ENCODE measurements around the gene ANKUB1. TPM values are rescaled to one million over a fixed set of nuclear protein-coding genes. Genes with fewer than 3 reads are reported as not detected.
"Not testable (repeated sequence)": the region's sequence is repeated elsewhere in the genome, so short reads cannot be mapped to it uniquely, and the experiment has no call there.

Gene ANKUB1
- total RNA-seq, 4 donors from 2014 or later = not detected

DNA sequence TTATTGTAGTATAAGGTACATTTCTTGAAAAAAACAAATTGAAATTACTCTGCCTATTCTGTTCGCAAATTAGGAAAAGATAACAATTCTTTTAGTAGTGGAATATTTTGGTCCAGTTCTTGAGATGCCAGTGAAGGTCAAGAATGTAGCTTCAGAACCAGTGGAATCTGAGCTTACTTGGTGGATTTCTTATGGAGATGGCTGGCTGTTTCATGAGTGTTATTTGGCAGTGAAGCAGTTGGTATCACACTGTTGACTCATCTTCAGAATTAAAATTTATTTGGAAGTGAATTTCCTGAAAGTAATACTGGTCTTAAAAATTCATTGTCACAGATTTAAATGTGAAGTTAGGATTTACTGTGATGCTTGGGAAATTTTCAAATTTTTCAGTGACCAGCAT lies 39.7 kb upstream of the ANKUB1 start:
- intact Hi-C loops (cut with DNase I; ENCODE audit: low total_unique reads) (no loop called here), in situ Hi-C loops (cut with MboI; ENCODE audit: low sequenced_read_pairs in 4 of 4) (no loop called here)
- Histone ChIP-seq H3K27ac (no peak overlapping the region), H3K4me3 (no peak overlapping the region), H3K9me3 (no peaks in the 10 kb centered on the region), H3K36me3 (no peaks in the 10 kb centered on the region), H3K4me1 (peaks cover 11 to 17% of the 10 kb centered on the region in 2 donors), H3K27me3 (no peaks in the 10 kb centered on the region)
- DNase-seq (no peak), ATAC-seq (no peak)
- TF ChIP-seq POLR2A (IDR thresholded peaks at IDR 0.05) = no peak
- TF ChIP-seq, protein P1, sequence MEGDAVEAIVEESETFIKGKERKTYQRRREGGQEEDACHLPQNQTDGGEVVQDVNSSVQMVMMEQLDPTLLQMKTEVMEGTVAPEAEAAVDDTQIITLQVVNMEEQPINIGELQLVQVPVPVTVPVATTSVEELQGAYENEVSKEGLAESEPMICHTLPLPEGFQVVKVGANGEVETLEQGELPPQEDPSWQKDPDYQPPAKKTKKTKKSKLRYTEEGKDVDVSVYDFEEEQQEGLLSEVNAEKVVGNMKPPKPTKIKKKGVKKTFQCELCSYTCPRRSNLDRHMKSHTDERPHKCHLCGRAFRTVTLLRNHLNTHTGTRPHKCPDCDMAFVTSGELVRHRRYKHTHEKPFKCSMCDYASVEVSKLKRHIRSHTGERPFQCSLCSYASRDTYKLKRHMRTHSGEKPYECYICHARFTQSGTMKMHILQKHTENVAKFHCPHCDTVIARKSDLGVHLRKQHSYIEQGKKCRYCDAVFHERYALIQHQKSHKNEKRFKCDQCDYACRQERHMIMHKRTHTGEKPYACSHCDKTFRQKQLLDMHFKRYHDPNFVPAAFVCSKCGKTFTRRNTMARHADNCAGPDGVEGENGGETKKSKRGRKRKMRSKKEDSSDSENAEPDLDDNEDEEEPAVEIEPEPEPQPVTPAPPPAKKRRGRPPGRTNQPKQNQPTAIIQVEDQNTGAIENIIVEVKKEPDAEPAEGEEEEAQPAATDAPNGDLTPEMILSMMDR (IDR thresholded peaks at IDR 0.05 in 4 of 5, conservative IDR thresholded peaks at IDR 0.05 in 1 of 5) = no peak

DNA sequence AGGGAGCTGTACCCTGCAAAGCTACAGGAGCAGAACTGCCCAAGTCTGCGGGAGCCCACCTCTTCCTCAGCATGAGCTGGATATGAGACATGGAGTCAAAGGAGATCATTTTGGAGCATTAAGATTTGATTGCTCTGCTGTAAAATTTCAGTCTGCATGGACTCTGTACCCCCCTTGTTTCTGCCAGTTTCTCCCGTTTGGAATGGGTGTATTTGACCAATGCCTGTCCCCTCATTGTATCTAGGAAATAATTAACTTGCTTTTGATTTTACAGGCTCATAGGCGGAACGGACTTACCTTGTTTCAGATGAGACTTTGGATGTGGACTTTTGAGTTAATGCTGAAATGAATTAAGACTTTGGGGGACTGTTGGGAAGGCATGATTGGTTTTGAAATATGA lies 39.0 kb upstream of the ANKUB1 start:
- intact Hi-C loops (cut with DNase I; ENCODE audit: low total_unique reads) (no loop called here), in situ Hi-C loops (cut with MboI; ENCODE audit: low sequenced_read_pairs in 4 of 4) (no loop called here)
- ATAC-seq (no peak), DNase-seq (no peak)
- Histone ChIP-seq H3K9me3 (no peaks in the 10 kb centered on the region), H3K4me1 (peaks cover 17 to 18% of the 10 kb centered on the region in 2 donors), H3K4me3 (no peak overlapping the region), H3K27ac (no peak overlapping the region), H3K27me3 (no peaks in the 10 kb centered on the region), H3K36me3 (no peaks in the 10 kb centered on the region)
- no peak for TF ChIP-seq POLR2A (IDR thresholded peaks at IDR 0.05)
- TF ChIP-seq, protein P1 (IDR thresholded peaks at IDR 0.05 in 4 of 5, conservative IDR thresholded peaks at IDR 0.05 in 1 of 5) = no peak

DNA sequence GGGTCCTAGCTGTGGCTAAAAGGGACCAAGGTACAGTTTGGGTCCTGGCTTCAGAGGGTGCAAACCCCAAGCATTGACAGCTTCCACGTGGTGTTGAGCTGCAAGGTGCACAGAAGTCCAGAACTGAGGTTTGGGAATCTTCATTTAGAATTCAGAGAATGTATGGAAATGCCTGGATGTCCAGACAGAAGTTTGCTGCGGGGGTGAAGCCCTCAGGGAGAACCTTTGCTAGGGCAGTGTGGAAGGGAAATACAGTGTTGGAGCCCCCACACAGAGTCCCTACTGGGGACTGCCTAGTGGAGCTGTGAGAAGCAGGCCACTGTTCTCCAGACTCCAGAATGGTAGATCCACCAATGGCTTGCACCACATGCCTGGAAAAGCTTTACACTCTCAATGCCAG lies 38.5 kb upstream of the ANKUB1 start:
- Histone ChIP-seq H3K4me1 (peaks cover 21 to 22% of the 10 kb centered on the region in 2 donors), H3K36me3 (no peaks in the 10 kb centered on the region), H3K27ac (no peak overlapping the region), H3K27me3 (no peaks in the 10 kb centered on the region), H3K4me3 (no peak overlapping the region), H3K9me3 (no peaks in the 10 kb centered on the region)
- in situ Hi-C loops (cut with MboI; ENCODE audit: low sequenced_read_pairs in 4 of 4) = no loop called here
- DNase-seq = no peak
- TF ChIP-seq, protein P1 (IDR thresholded peaks at IDR 0.05 in 4 of 5, conservative IDR thresholded peaks at IDR 0.05 in 1 of 5) = no peak
- no peak for TF ChIP-seq POLR2A (IDR thresholded peaks at IDR 0.05)
- no peak for ATAC-seq
- intact Hi-C loops (cut with DNase I; ENCODE audit: low total_unique reads) = no loop called here

DNA sequence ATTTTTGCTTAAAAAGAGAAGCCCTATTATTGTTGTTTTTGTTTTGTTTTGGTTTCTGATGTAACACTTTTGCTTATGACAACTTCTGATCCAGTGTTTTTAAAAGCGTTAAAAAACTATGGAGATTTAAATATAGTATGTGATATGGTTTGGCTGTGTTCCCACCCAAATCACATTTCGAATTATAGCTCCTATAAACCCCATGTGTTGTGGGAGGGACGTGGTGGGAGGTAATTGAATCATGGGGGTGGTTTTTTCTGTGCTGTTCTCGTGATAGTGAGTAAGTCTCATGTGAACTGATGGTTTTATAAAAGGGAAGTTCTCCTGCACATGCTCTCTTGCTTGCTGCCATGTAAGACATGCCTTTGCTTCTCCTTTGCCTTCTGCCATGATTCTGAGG lies 37.3 kb upstream of the ANKUB1 start:
- ATAC-seq; in situ Hi-C loops (cut with MboI; ENCODE audit: low sequenced_read_pairs in 4 of 4); H3K9me3 ChIP-seq; H3K36me3 ChIP-seq; H3K27ac ChIP-seq; intact Hi-C loops (cut with DNase I; ENCODE audit: low total_unique reads); DNase-seq; H3K27me3 ChIP-seq; H3K4me3 ChIP-seq: not testable (repeated sequence)
- peaks cover 23 to 24% of the 10 kb centered on the region in 2 donors for H3K4me1 ChIP-seq

DNA sequence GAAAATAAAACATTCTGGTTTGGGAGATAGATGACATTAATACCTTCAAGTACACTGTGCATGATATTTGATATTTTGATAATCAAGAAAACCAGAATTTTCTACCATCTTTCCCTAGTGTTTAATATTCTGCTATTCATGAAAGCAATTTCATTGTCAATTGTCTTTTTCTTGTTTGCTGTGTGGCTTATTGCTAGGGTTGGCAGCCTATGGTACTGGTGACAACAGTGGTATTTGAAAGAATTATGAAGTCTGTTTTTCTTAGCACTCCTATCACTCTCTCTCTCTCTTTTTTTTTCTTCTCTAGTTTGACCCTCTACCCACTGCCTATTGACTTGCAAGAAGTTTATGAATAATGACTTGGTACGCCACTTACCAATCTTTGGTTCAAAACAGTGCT lies 36.0 kb upstream of the ANKUB1 start:
- Histone ChIP-seq H3K36me3 (no peaks in the 10 kb centered on the region), H3K4me1 (peaks cover 23 to 24% of the 10 kb centered on the region in 2 donors), H3K4me3 (no peak overlapping the region), H3K9me3 (no peaks in the 10 kb centered on the region), H3K27me3 (no peaks in the 10 kb centered on the region), H3K27ac (no peak overlapping the region)
- in situ Hi-C loops (cut with MboI; ENCODE audit: low sequenced_read_pairs in 4 of 4) (no loop called here), intact Hi-C loops (cut with DNase I; ENCODE audit: low total_unique reads) (no loop called here)
- DNase-seq (no peak), ATAC-seq (no peak)
- no peak for TF ChIP-seq POLR2A (IDR thresholded peaks at IDR 0.05)
- TF ChIP-seq, protein P1 (IDR thresholded peaks at IDR 0.05 in 4 of 5, conservative IDR thresholded peaks at IDR 0.05 in 1 of 5) = no peak

All from gastrocnemius medialis (tissue), 4 donors.